RWPE2 (cell line): ENCODE results near the gene DEGS1.

Source experiments
- ATAC-seq: fragments of 200-7000 bp; cut with Tn5 transposase; 3 replicates; pipeline ENCODE4 v1.9.1; 2021; ENCODE audit warnings: low read depth
- DNase-seq: peaks from one replicate; pipeline ENCODE4 v3.0.0-alpha.2; 2020; ENCODE audit warnings: low spot score
- H3K27ac ChIP-seq: fragments of 450-650 bp; 2 replicates; pipeline ENCODE4 v1.5.1; 2017; ENCODE audit warnings: mild to moderate bottlenecking; ENCODE audit not compliant: poor library complexity, severe bottlenecking
- H3K27me3 ChIP-seq: fragments of 250-450 bp; sonication (Bioruptor Pico); 2 replicates; pipeline ENCODE4 v1.5.1; 2021; ENCODE audit warnings: mild to moderate bottlenecking, moderate library complexity; ENCODE audit not compliant: insufficient read depth, poor library complexity, severe bottlenecking
- H3K36me3 ChIP-seq: fragments of 250-450 bp; sonication (Bioruptor Pico); 2 replicates; pipeline ENCODE4 v1.5.1; 2020; ENCODE audit warnings: low read depth, mild to moderate bottlenecking, moderate library complexity
- H3K4me1 ChIP-seq: fragments of 250-450 bp; sonication (Bioruptor Pico); 2 replicates; pipeline ENCODE4 v1.5.1; 2021; ENCODE audit warnings: mild to moderate bottlenecking, moderate library complexity; ENCODE audit not compliant: insufficient read depth, poor library complexity, severe bottlenecking
- H3K4me3 ChIP-seq: fragments of 250-450 bp; sonication (Bioruptor Pico); 2 replicates; pipeline ENCODE4 v1.5.1; 2021; ENCODE audit warnings: mild to moderate bottlenecking, moderate library complexity; ENCODE audit not compliant: severe bottlenecking
- H3K9me3 ChIP-seq: fragments of 250-450 bp; sonication (Bioruptor Pico); 2 replicates; pipeline ENCODE4 v1.5.1; 2021; ENCODE audit warnings: mild to moderate bottlenecking, moderate library complexity; ENCODE audit not compliant: severe bottlenecking
- TF ChIP-seq, protein P1 (sequence below): fragments of 450-650 bp; IDR thresholded peaks from one replicate; pipeline ENCODE4 v1.5.1; 2017; ENCODE audit warnings: mild to moderate bottlenecking, moderate library complexity; ENCODE audit not compliant: poor library complexity, severe bottlenecking

Gene DEGS1

DNA sequence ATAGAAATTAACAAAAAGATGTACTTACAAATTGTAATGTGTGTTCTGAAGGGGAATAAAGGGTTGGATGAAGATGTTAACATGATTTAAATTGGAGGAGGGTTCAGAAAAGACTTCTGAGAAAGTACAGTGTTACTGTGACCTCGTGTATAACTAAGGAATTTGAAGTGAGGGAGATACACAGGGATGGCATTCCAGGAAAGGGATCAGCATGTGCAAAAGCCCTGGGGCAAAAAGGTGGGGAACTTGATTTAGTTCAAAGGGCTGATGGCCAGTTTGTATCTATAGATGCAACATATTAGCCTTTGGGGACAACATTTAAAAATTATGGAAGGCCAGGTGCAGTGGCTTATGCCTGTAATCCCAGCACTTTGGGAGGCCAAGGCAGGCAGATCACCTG is 33.3 kb upstream of the DEGS1 start:
- TF ChIP-seq, protein P1, sequence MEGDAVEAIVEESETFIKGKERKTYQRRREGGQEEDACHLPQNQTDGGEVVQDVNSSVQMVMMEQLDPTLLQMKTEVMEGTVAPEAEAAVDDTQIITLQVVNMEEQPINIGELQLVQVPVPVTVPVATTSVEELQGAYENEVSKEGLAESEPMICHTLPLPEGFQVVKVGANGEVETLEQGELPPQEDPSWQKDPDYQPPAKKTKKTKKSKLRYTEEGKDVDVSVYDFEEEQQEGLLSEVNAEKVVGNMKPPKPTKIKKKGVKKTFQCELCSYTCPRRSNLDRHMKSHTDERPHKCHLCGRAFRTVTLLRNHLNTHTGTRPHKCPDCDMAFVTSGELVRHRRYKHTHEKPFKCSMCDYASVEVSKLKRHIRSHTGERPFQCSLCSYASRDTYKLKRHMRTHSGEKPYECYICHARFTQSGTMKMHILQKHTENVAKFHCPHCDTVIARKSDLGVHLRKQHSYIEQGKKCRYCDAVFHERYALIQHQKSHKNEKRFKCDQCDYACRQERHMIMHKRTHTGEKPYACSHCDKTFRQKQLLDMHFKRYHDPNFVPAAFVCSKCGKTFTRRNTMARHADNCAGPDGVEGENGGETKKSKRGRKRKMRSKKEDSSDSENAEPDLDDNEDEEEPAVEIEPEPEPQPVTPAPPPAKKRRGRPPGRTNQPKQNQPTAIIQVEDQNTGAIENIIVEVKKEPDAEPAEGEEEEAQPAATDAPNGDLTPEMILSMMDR = no peak
- Histone ChIP-seq H3K9me3 (no peaks in the 10 kb centered on the region), H3K4me1 (no peaks in the 10 kb centered on the region), H3K27me3 (no peaks in the 10 kb centered on the region), H3K36me3 (no peaks in the 10 kb centered on the region; the same call in 1 of the 2 replicates), H3K27ac (no peak overlapping the region), H3K4me3 (no peak overlapping the region)
- DNase-seq (no peak), ATAC-seq (no peak)

DNA sequence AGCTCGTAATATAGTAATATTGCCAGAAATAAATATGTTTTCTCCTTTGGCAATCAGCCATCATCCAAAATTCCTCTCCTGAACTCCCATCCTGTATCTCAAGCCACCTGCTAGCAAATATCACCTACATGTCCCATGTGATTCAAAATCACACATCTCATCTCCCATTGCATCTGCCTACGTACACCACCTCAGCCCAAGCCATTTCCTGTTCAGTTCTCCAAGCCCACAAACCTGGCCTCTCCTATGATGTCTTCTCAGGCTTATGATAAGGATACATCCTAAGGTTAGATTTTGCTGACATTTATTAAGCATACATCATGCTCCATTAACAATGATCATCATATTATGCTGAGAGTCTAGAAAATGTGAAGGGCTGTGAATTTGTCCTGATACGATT is 31.9 kb upstream of the DEGS1 start:
- no peaks in the 10 kb centered on the region for H3K27me3 ChIP-seq
- no peak overlapping the region for H3K4me3 ChIP-seq
- DNase-seq (no peak), ATAC-seq (no peak)
- no peak overlapping the region for H3K27ac ChIP-seq
- no peaks in the 10 kb centered on the region; the same call in none of the 2 replicates for H3K36me3 ChIP-seq
- TF ChIP-seq, protein P1 = no peak
- no peaks in the 10 kb centered on the region for H3K9me3 ChIP-seq
- H3K4me1 ChIP-seq = no peaks in the 10 kb centered on the region

DNA sequence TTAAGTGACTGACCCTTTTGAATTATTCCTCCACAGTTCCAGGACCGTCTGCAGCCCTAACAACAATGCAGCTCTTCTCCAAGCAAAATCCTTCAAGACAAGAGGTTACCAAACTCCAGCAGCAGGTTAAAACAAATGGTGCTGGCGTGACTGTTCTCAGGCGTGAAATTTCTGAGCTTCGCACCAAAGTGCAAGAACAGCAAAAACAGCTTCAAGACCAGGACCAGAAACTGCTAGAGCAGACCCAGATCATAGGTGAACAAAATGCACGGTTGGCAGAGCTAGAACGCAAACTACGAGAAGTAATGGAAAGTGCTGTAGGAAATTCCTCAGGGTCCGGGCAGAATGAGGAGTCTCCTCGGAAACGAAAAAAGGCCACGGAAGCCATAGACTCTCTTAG is 25.7 kb upstream of the DEGS1 start:
- H3K36me3 ChIP-seq = peaks cover 6% of the 10 kb centered on the region

DNA sequence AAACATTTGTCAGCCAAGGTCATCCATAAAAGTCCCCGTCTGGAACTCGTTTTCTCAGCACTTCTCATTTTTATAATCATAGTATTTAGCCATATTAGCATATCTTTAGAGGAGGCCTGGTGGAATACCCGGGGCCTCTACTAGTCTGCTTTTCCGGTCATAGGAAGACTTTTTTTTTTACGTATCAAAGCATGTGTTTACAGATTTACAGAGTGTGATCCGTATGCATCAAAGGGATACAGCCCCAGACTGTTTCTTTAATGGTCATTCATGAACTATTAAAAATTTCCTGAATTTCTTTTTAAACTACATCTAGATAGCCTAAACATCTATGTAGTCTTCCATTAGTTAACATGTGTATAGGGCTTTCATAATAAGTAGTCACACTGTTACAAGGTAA is 23.5 kb upstream of the DEGS1 start:
- no peaks in the 10 kb centered on the region for H3K27me3 ChIP-seq
- H3K36me3 ChIP-seq = peaks cover 6% of the 10 kb centered on the region

More for the DNA sequence above, 25.7 kb upstream of the DEGS1 start:
- no peak overlapping the region for H3K4me3 ChIP-seq
- DNase-seq = no peak
- no peaks in the 10 kb centered on the region for H3K27me3 ChIP-seq
- TF ChIP-seq, protein P1 = no peak
- no peak for ATAC-seq
- no peak overlapping the region for H3K27ac ChIP-seq
- H3K4me1 ChIP-seq = no peaks in the 10 kb centered on the region
- no peaks in the 10 kb centered on the region for H3K9me3 ChIP-seq

DNA sequence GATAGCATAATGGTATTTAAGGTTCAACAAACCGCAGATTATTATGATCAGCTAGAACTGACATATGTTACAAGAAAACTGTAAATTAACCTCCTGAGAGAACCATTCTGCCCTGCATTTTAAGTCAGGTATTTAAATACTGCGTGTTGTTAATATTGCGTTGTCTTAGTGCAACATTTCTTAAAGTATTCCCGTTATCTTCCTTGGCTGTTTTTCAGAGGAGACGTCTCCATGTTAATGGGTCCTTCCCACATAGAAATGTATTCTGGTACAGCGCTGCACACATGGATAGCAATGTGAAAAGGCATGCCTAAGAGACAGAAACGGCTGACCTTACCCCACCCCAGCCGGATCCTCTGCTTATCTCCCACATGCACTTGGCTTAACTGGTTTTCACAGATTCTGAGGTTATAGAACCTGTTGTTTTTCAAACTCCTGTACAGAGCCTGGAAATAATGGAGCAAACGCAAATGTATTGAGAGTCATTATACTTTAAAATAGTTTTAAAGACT is 22.8 kb upstream of the DEGS1 start:
- peaks cover 6% of the 10 kb centered on the region for H3K36me3 ChIP-seq
- H3K4me1 ChIP-seq = no peaks in the 10 kb centered on the region
- H3K4me3 ChIP-seq = no peak overlapping the region
- DNase-seq (no peak), ATAC-seq (no peak)
- H3K27ac ChIP-seq = no peak overlapping the region
- TF ChIP-seq, protein P1 = no peak
- no peaks in the 10 kb centered on the region for H3K27me3 ChIP-seq
- no peaks in the 10 kb centered on the region for H3K9me3 ChIP-seq

More for the DNA sequence above, 23.5 kb upstream of the DEGS1 start:
- Histone ChIP-seq H3K9me3 (no peaks in the 10 kb centered on the region), H3K4me1 (no peaks in the 10 kb centered on the region), H3K27ac (no peak overlapping the region), H3K4me3 (no peak overlapping the region)
- ATAC-seq (no peak), DNase-seq (no peak)
- TF ChIP-seq, protein P1 = no peak
